Measurements from ENCODE around the gene ITPRIP. TPM values are rescaled to one million over a fixed set of nuclear protein-coding genes. Genes with fewer than 3 reads are reported as not detected.

Gene ITPRIP
- total and polyA plus RNA-seq, 2 experiments from 2014 or later, result 5.9 to 9.0 TPM

GRCh38 chr10:104324221-104324686 lies 14.0 kb downstream of the ITPRIP start:
- Histone ChIP-seq H3K27me3 (no peaks in the 10 kb centered on the region), H3K9me3 (ENCODE audit: low read depth) (no peaks in the 10 kb centered on the region), H3K36me3 (replicated peaks; ENCODE audit: insufficient read depth, low read depth) (no peaks in the 10 kb centered on the region), H4K20me1 (ENCODE audit: insufficient read depth, poor library complexity, severe bottlenecking) (peaks cover 3% of the 10 kb centered on the region), H3K79me2 (peaks cover 86% of the 10 kb centered on the region), H3K4me3 (no peak overlapping the region), H3K4me2 (no peak overlapping the region), H3K4me1 (ENCODE audit: insufficient read depth) (peaks cover 33% of the 10 kb centered on the region), H2AFZ (no peak overlapping the region), H3K9me2 (replicated peaks; ENCODE audit: insufficient read depth) (no peaks in the 10 kb centered on the region), H3K27ac (no peak overlapping the region)
- TF ChIP-seq EZH2phosphoT487 (IDR thresholded peaks at IDR 0.05; ENCODE audit: low read depth, severe bottlenecking, unreplicated experiment) (no peak), CTCF (IDR thresholded peaks at IDR 0.05; ENCODE audit: poor library complexity) (no peak), EZH2 (IDR thresholded peaks at IDR 0.05; ENCODE audit: borderline replicate concordance) (no peak)
- DNase-seq (ENCODE audit: low spot score), result no peak
- WGBS (ENCODE audit: low lambda C conversion rate, missing lambda C conversion rate), result 97% methylated on average over 9 of the region's 9 CpGs

- Histone ChIP-seq H3K9me3 (ENCODE audit: low read depth) (no peaks in the 10 kb centered on the region), H3K79me2 (peaks cover 90% of the 10 kb centered on the region), H3K4me3 (no peak overlapping the region), H3K9me2 (replicated peaks; ENCODE audit: insufficient read depth) (no peaks in the 10 kb centered on the region), H3K27ac (no peak overlapping the region), H2AFZ (no peak overlapping the region), H3K27me3 (no peaks in the 10 kb centered on the region), H3K4me2 (no peak overlapping the region), H4K20me1 (ENCODE audit: insufficient read depth, poor library complexity, severe bottlenecking) (peaks cover 3% of the 10 kb centered on the region), H3K36me3 (replicated peaks; ENCODE audit: insufficient read depth, low read depth) (no peaks in the 10 kb centered on the region), H3K4me1 (ENCODE audit: insufficient read depth) (peaks cover 28% of the 10 kb centered on the region)
- DNase-seq (ENCODE audit: low spot score), result no peak
- 98% methylated on average over 4 of the region's 4 CpGs for WGBS (ENCODE audit: low lambda C conversion rate, missing lambda C conversion rate)
- TF ChIP-seq CTCF (IDR thresholded peaks at IDR 0.05; ENCODE audit: poor library complexity) (no peak), EZH2 (IDR thresholded peaks at IDR 0.05; ENCODE audit: borderline replicate concordance) (no peak), EZH2phosphoT487 (IDR thresholded peaks at IDR 0.05; ENCODE audit: low read depth, severe bottlenecking, unreplicated experiment) (no peak)
Measured at GRCh38 chr10:104323760-104324201, 14.5 kb downstream of the ITPRIP start.

- Histone ChIP-seq H3K4me3 (no peak overlapping the region), H2AFZ (no peak overlapping the region), H3K27ac (no peak overlapping the region), H4K20me1 (ENCODE audit: insufficient read depth, poor library complexity, severe bottlenecking) (peaks cover 3% of the 10 kb centered on the region), H3K79me2 (peaks cover 94% of the 10 kb centered on the region), H3K4me2 (no peak overlapping the region), H3K4me1 (ENCODE audit: insufficient read depth) (peaks cover 22% of the 10 kb centered on the region), H3K27me3 (no peaks in the 10 kb centered on the region), H3K9me3 (ENCODE audit: low read depth) (no peaks in the 10 kb centered on the region), H3K36me3 (replicated peaks; ENCODE audit: insufficient read depth, low read depth) (no peaks in the 10 kb centered on the region), H3K9me2 (replicated peaks; ENCODE audit: insufficient read depth) (no peaks in the 10 kb centered on the region)
- TF ChIP-seq CTCF (IDR thresholded peaks at IDR 0.05; ENCODE audit: poor library complexity) (no peak), EZH2phosphoT487 (IDR thresholded peaks at IDR 0.05; ENCODE audit: low read depth, severe bottlenecking, unreplicated experiment) (no peak), EZH2 (IDR thresholded peaks at IDR 0.05; ENCODE audit: borderline replicate concordance) (no peak)
- 100% methylated on average over 1 of the region's 1 CpG for WGBS (ENCODE audit: low lambda C conversion rate, missing lambda C conversion rate)
- no peak for DNase-seq (ENCODE audit: low spot score)
Measured at GRCh38 chr10:104323085-104323484, 15.2 kb downstream of the ITPRIP start.

- Histone ChIP-seq H3K27me3 (no peaks in the 10 kb centered on the region), H4K20me1 (ENCODE audit: insufficient read depth, poor library complexity, severe bottlenecking) (peaks cover 3% of the 10 kb centered on the region), H3K79me2 (peaks cover 87% of the 10 kb centered on the region), H3K9me2 (replicated peaks; ENCODE audit: insufficient read depth) (no peaks in the 10 kb centered on the region), H3K4me1 (ENCODE audit: insufficient read depth) (peaks cover 15% of the 10 kb centered on the region), H3K9me3 (ENCODE audit: low read depth) (no peaks in the 10 kb centered on the region), H3K4me3 (no peak overlapping the region), H2AFZ (no peak overlapping the region), H3K36me3 (replicated peaks; ENCODE audit: insufficient read depth, low read depth) (no peaks in the 10 kb centered on the region), H3K27ac (no peak overlapping the region), H3K4me2 (no peak overlapping the region)
- 85% methylated on average over 7 of the region's 7 CpGs for WGBS (ENCODE audit: low lambda C conversion rate, missing lambda C conversion rate)
- DNase-seq (ENCODE audit: low spot score), result no peak
- TF ChIP-seq EZH2 (IDR thresholded peaks at IDR 0.05; ENCODE audit: borderline replicate concordance), result no peak
- TF ChIP-seq CTCF (IDR thresholded peaks at IDR 0.05; ENCODE audit: poor library complexity), result no peak
- TF ChIP-seq EZH2phosphoT487 (IDR thresholded peaks at IDR 0.05; ENCODE audit: low read depth, severe bottlenecking, unreplicated experiment), result no peak
Measured at GRCh38 chr10:104322416-104322782, 15.9 kb downstream of the ITPRIP start.
